Keratinocyte (primary cell): ENCODE data around the gene HSD17B14. TPM values are rescaled to one million over a fixed set of nuclear protein-coding genes. Genes with fewer than 3 reads are reported as not detected.

Experiments used
- DNase-seq: peaks from one replicate; pipeline ENCODE4 v3.0.0-alpha.2; 2011; ENCODE audit warnings: low read depth, missing footprints, low spot score
- FAIRE-seq: peaks from 2 replicates; lab custom pipeline; 2011; peaks lifted over from hg19 to GRCh38; lab: Jason Lieb, UNC
- H2AFZ ChIP-seq: 2 replicates; pipeline ENCODE4 v1.6.0; 2012; ENCODE audit warnings: low read length, control low read depth, inconsistent platforms; ENCODE audit not compliant: control insufficient read depth
- H3K27ac ChIP-seq: 2 replicates; pipeline ENCODE4 v1.5.1; 2011; ENCODE audit warnings: low read length; ENCODE audit not compliant: control insufficient read depth, insufficient read depth
- H3K27me3 ChIP-seq: 3 replicates; pipeline ENCODE4 v1.6.0; 2011; ENCODE audit warnings: low read length; ENCODE audit not compliant: control insufficient read depth, insufficient read depth; ENCODE audit errors: extremely low read depth
- H3K36me3 ChIP-seq, 2 experiments: 2 replicates in 1 of 2; 3 replicates in 1 of 2; pipeline ENCODE4 v1.5.1; 2011; ENCODE audit warnings: low read length in 2 of 2, mild to moderate bottlenecking in 1 of 2; ENCODE audit not compliant: control insufficient read depth in 2 of 2, insufficient read depth in 2 of 2; ENCODE audit errors: extremely low read depth in 1 of 2
- H3K4me1 ChIP-seq: 3 replicates; pipeline ENCODE4 v1.5.1; 2011; ENCODE audit warnings: low read length; ENCODE audit not compliant: control insufficient read depth, insufficient read depth; ENCODE audit errors: extremely low read depth
- H3K4me2 ChIP-seq: 3 replicates; pipeline ENCODE4 v1.6.0; 2011; ENCODE audit warnings: low read depth, low read length; ENCODE audit not compliant: control insufficient read depth, insufficient read depth; ENCODE audit errors: extremely low read depth
- H3K4me3 ChIP-seq, 3 experiments: fragments of 200-600 bp in 1 of 3; sonication (generic) in 1 of 3; 2 replicates in 2 of 3; 3 replicates in 1 of 3; pipeline ENCODE4 v1.5.1; 2011 to 2016; ENCODE audit warnings: low read length in 3 of 3, mild to moderate bottlenecking in 3 of 3, control low read depth in 2 of 3, inconsistent platforms in 1 of 3, low read depth in 1 of 3, mixed read lengths in 1 of 3, mixed run types in 1 of 3, moderate library complexity in 1 of 3; ENCODE audit not compliant: control insufficient read depth in 2 of 3, insufficient read depth in 2 of 3; ENCODE audit errors: extremely low read depth in 1 of 3
- H3K79me2 ChIP-seq: 2 replicates; pipeline ENCODE4 v1.6.0; 2012; ENCODE audit warnings: low read length; ENCODE audit not compliant: control insufficient read depth, insufficient read depth
- H3K9ac ChIP-seq: 3 replicates; pipeline ENCODE4 v1.6.0; 2011; ENCODE audit warnings: low read length; ENCODE audit not compliant: control insufficient read depth, insufficient read depth; ENCODE audit errors: extremely low read depth
- H3K9me1 ChIP-seq: 3 replicates; pipeline ENCODE4 v1.6.0; 2011; ENCODE audit warnings: low read length; ENCODE audit not compliant: control insufficient read depth, insufficient read depth; ENCODE audit errors: extremely low read depth
- H3K9me3 ChIP-seq: 2 replicates; pipeline ENCODE4 v1.5.1; 2012; ENCODE audit warnings: low read depth, low read length; ENCODE audit not compliant: control insufficient read depth
- H4K20me1 ChIP-seq: 3 replicates; pipeline ENCODE4 v1.6.0; 2011; ENCODE audit warnings: low read length; ENCODE audit not compliant: control insufficient read depth, insufficient read depth; ENCODE audit errors: extremely low read depth
- CTCF ChIP-seq, 3 experiments: IDR thresholded peaks in 1 of 3; conservative IDR thresholded peaks in 1 of 3; optimal IDR thresholded peaks in 1 of 3; 2 replicates in 2 of 3; 3 replicates in 1 of 3; pipeline versions ENCODE3 to v1.5.1; 2011; ENCODE audit warnings: low read length in 3 of 3, mild to moderate bottlenecking in 3 of 3, moderate library complexity in 2 of 3, control low read depth in 1 of 3, inconsistent platforms in 1 of 3; ENCODE audit not compliant: insufficient read depth in 2 of 3; ENCODE audit errors: extremely low read depth in 1 of 3
- EZH2 ChIP-seq: IDR thresholded peaks from one replicate; pipeline ENCODE4 v1.6.1; 2012; ENCODE audit warnings: inconsistent platforms, mild to moderate bottlenecking, low read length, moderate library complexity
- dilution Hi-C: fragments of 300-500 bp; cut with MboI; formaldehyde crosslinking; loops from one replicate; pipeline ENCODE4 v1.7.0; 2020; ENCODE audit warnings: low sequenced_read_pairs; ENCODE audit not compliant: extremely low pct_ligation_motif_present
- polyA plus RNA-seq, 5 experiments: library from polyadenylated mRNA; depleted of rRNA in 3 of 5; stranded (reverse) in 3 of 5; stranded (forward) in 1 of 5; unstranded in 1 of 5; fragments of >200 nt; gene quantifications; 1 replicate in 1 of 5; 2 replicates in 3 of 5; 3 replicates in 1 of 5; pipeline versions ENCODE4 v1.2.1 to v1.2.3, GENCODE V29; 2011 to 2012; ENCODE audit warnings: missing spikeins in 2 of 5, low read depth in 1 of 5, low replicate concordance in 1 of 5

Gene HSD17B14
- polyA plus RNA-seq, 1 donor (not counting 4 experiments of a cell fraction or from before 2014, with no cell fraction given) = 0.92 TPM

DNA sequence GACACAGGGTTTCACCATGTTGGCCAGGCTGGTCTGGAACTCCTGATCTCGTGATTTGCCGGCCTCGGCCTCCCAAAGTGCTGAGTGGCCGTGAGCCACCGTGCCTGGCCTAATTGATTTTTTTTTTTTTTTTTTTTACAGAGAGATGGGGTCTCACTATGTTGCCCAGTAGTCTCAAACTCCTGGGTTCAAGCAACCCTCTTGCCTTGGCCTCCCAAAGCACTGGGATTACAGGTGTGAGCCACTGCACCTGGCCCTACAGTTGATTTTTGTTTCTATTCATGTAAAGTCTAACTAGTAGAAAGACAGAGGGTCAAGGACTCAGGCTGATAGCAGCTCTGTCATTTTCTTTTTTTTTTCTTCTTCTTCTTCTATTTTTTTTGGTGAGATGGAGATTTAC is 59.2 kb downstream of the HSD17B14 start:
- Histone ChIP-seq H3K36me3 (no peaks in the 10 kb centered on the region), H3K4me2 (no peak overlapping the region), H3K9ac (no peak overlapping the region), H2AFZ (no peak overlapping the region), H4K20me1 (no peaks in the 10 kb centered on the region), H3K27me3 (no peaks in the 10 kb centered on the region), H3K4me3 (no peak overlapping the region), H3K4me1 (no peaks in the 10 kb centered on the region), H3K79me2 (no peaks in the 10 kb centered on the region), H3K9me1 (no peaks in the 10 kb centered on the region), H3K9me3 (no peaks in the 10 kb centered on the region), H3K27ac (no peak overlapping the region)
- FAIRE-seq (no peak), DNase-seq (no peak)
- dilution Hi-C loops = no loop called here
- TF ChIP-seq CTCF (optimal IDR thresholded peaks at IDR 0.05 in 1 of 3, IDR thresholded peaks at IDR 0.05 in 1 of 3, conservative IDR thresholded peaks at IDR 0.05 in 1 of 3; ENCODE audit: extremely low read depth in 1 of 3, insufficient read depth in 2 of 3, low read length in 3 of 3) (no peak), EZH2 (no peak)

DNA sequence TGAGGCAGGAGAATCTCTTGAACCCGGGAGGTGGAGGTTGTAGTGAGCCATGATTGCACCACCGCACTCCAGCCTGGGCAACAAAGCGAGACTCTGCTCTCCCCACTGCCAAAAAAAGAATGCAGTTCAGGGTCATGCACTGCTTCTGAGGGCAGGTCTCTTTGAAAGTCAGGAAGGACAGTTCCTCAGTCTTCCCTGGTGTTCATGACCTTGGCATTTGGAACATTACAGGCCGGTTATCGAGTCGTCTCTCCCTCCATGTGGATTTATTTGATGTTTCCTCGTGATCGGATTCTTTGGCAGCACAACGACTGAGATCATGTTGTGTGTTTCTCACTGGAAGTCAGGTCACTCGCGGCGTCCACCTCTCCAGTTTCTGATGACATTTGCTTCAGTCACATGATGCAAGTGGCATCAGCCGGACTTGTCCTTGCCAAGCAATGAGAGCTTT is 63.8 kb downstream of the HSD17B14 start:
- H3K79me2 ChIP-seq = no peaks in the 10 kb centered on the region
- no peak overlapping the region for H3K4me3 ChIP-seq
- no peak overlapping the region for H3K4me2 ChIP-seq
- no peaks in the 10 kb centered on the region for H3K36me3 ChIP-seq
- H3K9me3 ChIP-seq = no peaks in the 10 kb centered on the region
- no peaks in the 10 kb centered on the region for H3K9me1 ChIP-seq
- H3K27ac ChIP-seq = no peak overlapping the region
- dilution Hi-C loops = no loop called here
- H3K9ac ChIP-seq = no peak overlapping the region
- H4K20me1 ChIP-seq = no peaks in the 10 kb centered on the region
- no peaks in the 10 kb centered on the region for H3K27me3 ChIP-seq
- FAIRE-seq = no peak
- no peak for DNase-seq
- TF ChIP-seq CTCF (optimal IDR thresholded peaks at IDR 0.05 in 1 of 3, IDR thresholded peaks at IDR 0.05 in 1 of 3, conservative IDR thresholded peaks at IDR 0.05 in 1 of 3; ENCODE audit: extremely low read depth in 1 of 3, insufficient read depth in 2 of 3, low read length in 3 of 3) (no peak), EZH2 (no peak)
- no peak overlapping the region for H2AFZ ChIP-seq
- peaks cover 4% of the 10 kb centered on the region for H3K4me1 ChIP-seq
